Right cardiac atrium (tissue), 5 donors: ENCODE results near the gene CEP72. TPM values are rescaled to one million over a fixed set of nuclear protein-coding genes. Genes with fewer than 3 reads are reported as not detected.
A peak's percentile ranks its signal among the peaks of the same experiment; 100 is the strongest.

Experiments used
- ATAC-seq, 2 donors: fragments of 200-7000 bp; cut with Tn5 transposase; one replicate each; pipeline versions ENCODE4 v1.8.0 to v1.9.1; 2020; ENCODE audit warnings: moderate library complexity in 2 of 2, mild to moderate bottlenecking in 1 of 2
- DNase-seq, 3 donors: peaks; one replicate each; pipeline ENCODE4 v3.0.0-alpha.2; 2020
- H3K27ac ChIP-seq: one replicate; pipeline ENCODE4 v1.5.1; 2013; ENCODE audit warnings: mild to moderate bottlenecking, low read length, control low read depth, moderate library complexity
- H3K27me3 ChIP-seq: one replicate; pipeline ENCODE4 v1.6.1; 2013; ENCODE audit not compliant: control insufficient read depth, insufficient read depth
- H3K4me1 ChIP-seq: one replicate; pipeline ENCODE4 v1.6.1; 2013; ENCODE audit warnings: low read length; ENCODE audit not compliant: control insufficient read depth, insufficient read depth
- H3K4me3 ChIP-seq: one replicate; pipeline ENCODE4 v1.5.1; 2013; ENCODE audit warnings: low read length, control low read depth
- H3K9me3 ChIP-seq: one replicate; pipeline ENCODE4 v1.6.1; 2013; ENCODE audit warnings: low read length; ENCODE audit not compliant: control insufficient read depth
- WGBS: extraction: QIAGEN DNeasy Blood & Tissue Kit; methylation state at CpG from one replicate; pipeline ENCODE4 v1.1.7; 2013; 5-methylcytosine and 5-hydroxymethylcytosine counted together
- intact Hi-C, 4 donors: fragments of 100-400 bp; cut with DNase I; formaldehyde crosslinking; loops; one replicate each; pipeline versions ENCODE4 v1.11.0 to v1.14.0; 2022 to 2023
- polyA plus RNA-seq: library from polyadenylated mRNA; stranded (reverse); fragments of 200-250 nt; gene quantifications from one replicate; pipeline ENCODE4 v1.2.3, GENCODE V29; 2013
- total RNA-seq, 4 donors: library from RNA; stranded (reverse); fragmentation: NEBNext Ultra II Directional; extraction: Animal tissue kit (Norgen Biotek cat#: 25700); gene quantifications; one replicate each; pipeline ENCODE4 v1.2.1, GENCODE V29; 2021
- donor health status: healthy with polysubstance abuse.
- donor health status: DM: no; HTN: yes; CAD: no.
- donor health status: DM: no; HTN: no; CAD: no.
- donor health status: DM: no; HTN: yes; CAD: no; lungs with severe emphysema.
- donor health status: DM: yes; HTN: yes; CAD: no.

The CEP72 gene
- total and polyA plus RNA-seq, 5 donors: 1.1 to 3.4 (median 2.1) TPM

DNA sequence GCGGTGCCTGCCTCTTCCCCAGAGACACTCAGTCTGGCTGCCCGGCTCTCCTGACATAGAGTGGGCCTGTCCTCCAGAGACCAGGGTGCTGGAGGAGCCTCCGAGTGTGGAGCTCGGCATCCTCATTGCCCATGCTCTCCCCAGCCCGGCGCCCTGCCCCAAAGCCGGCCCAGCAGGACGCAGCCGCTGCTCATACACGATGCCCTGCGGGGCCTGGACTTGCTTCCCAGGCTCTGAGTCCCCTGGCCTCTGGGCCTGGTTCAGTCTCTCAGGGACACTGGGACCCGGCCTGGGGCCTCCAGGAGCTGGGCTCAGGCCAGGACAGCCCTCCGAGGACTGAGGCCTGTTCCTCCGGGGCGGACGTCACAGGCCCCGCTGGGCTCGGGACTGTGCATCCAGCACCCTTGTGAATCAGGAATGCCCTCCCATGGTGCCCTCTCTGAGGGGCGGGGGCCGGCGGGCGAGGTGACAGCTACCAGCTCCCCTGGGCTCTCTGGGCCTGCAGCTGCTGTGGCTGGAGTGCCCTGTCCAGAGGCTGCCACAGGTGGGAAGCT lies 57.8 kb downstream of the CEP72 start:
- Histone ChIP-seq H3K27me3 (no peaks in the 10 kb centered on the region), H3K4me1 (peaks cover 6% of the 10 kb centered on the region), H3K27ac (no peak overlapping the region), H3K4me3 (no peak overlapping the region), H3K9me3 (no peaks in the 10 kb centered on the region)
- WGBS: 78% methylated on average over 22 of the region's 22 CpGs
- DNase-seq: peak; percentile 18 to 67 (median 55)
- intact Hi-C loops: loop anchor here (5.0 kb wide), 1 partner anchor 232 kb away; no protein-coding TSS in a partner anchor
- no peak for ATAC-seq

GRCh38 chr5:670396-671270 lies 58.5 kb downstream of the CEP72 start:
- H3K27me3 ChIP-seq: no peaks in the 10 kb centered on the region
- WGBS: 67% methylated on average over 33 of the region's 33 CpGs
- DNase-seq: peak in 2 of 3 donors; percentile 54 to 55
- no peak for ATAC-seq
- H3K4me3 ChIP-seq: no peak overlapping the region
- intact Hi-C loops: loop anchor here (5.0 kb wide), 1 partner anchor 232 kb away; no protein-coding TSS in a partner anchor
- H3K27ac ChIP-seq: no peak overlapping the region
- no peaks in the 10 kb centered on the region for H3K9me3 ChIP-seq
- H3K4me1 ChIP-seq: peaks cover 7% of the 10 kb centered on the region

- Histone ChIP-seq H3K27ac (no peak overlapping the region), H3K9me3 (no peaks in the 10 kb centered on the region), H3K4me3 (no peak overlapping the region), H3K4me1 (peaks cover 7% of the 10 kb centered on the region), H3K27me3 (no peaks in the 10 kb centered on the region)
- peak; percentile 78 to 82 for ATAC-seq
- intact Hi-C loops: loop anchor here (5.0 kb wide), 1 partner anchor 231 kb away; no protein-coding TSS in a partner anchor
- 16% methylated on average over 27 of the region's 27 CpGs for WGBS
- peak; percentile 83 to 93 (median 92) for DNase-seq
These were observed 59.6 kb downstream of the CEP72 start for GRCh38 chr5:671459-672328.

GRCh38 chr5:672329-673160 lies 60.4 kb downstream of the CEP72 start:
- ATAC-seq (peak; percentile 23 to 49), DNase-seq (peak; percentile 92 to 95 (median 95))
- Histone ChIP-seq H3K27me3 (no peaks in the 10 kb centered on the region), H3K27ac (no peak overlapping the region), H3K4me3 (no peak overlapping the region), H3K9me3 (no peaks in the 10 kb centered on the region), H3K4me1 (peaks cover 7% of the 10 kb centered on the region)
- intact Hi-C loops: loop anchor here (5.0 kb wide), 1 partner anchor 230 kb away; no protein-coding TSS in a partner anchor
- WGBS: 5% methylated on average over 27 of the region's 27 CpGs

DNA sequence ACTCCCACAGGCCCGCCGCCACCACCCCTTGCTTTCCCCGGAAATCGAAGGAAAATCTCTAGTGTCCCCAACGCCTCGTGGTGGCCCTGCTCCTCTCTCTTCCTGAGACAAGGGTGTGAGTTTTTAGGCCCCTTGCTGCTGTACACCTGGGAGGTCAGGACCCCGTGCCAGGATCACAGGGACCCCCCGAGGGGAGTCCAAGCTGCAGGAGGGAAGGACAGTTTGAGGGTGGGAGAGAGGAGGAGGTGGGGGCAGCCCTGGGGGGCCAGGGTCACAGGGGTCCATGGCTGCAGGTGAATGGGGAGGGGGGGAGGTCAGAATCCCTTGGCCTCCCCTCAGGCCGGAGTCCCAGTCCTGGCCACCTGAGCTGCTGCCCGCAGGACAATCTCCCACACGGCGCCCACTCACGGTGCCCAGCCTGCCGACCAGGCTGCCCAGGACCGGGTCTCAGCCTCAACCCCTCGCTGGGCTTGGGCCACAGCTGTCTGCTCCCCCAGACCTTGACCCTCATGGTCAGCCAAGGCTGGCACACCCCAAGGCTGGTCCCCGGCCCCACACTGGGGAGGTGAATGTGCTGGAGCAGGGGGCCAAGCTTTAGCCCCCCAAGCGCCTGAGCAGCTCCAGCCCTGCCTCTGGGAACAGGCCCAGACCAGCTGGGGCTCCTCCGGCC lies 61.2 kb downstream of the CEP72 start:
- peaks cover 7% of the 10 kb centered on the region for H3K4me1 ChIP-seq
- H3K27ac ChIP-seq: no peak overlapping the region
- intact Hi-C loops: loop anchor here (5.0 kb wide), 1 partner anchor 229 kb away; no protein-coding TSS in a partner anchor
- ATAC-seq (no peak), DNase-seq (peak; percentile 16 to 67 (median 59))
- no peaks in the 10 kb centered on the region for H3K9me3 ChIP-seq
- 43% methylated on average over 19 of the region's 19 CpGs for WGBS
- no peaks in the 10 kb centered on the region for H3K27me3 ChIP-seq
- H3K4me3 ChIP-seq: no peak overlapping the region

DNA sequence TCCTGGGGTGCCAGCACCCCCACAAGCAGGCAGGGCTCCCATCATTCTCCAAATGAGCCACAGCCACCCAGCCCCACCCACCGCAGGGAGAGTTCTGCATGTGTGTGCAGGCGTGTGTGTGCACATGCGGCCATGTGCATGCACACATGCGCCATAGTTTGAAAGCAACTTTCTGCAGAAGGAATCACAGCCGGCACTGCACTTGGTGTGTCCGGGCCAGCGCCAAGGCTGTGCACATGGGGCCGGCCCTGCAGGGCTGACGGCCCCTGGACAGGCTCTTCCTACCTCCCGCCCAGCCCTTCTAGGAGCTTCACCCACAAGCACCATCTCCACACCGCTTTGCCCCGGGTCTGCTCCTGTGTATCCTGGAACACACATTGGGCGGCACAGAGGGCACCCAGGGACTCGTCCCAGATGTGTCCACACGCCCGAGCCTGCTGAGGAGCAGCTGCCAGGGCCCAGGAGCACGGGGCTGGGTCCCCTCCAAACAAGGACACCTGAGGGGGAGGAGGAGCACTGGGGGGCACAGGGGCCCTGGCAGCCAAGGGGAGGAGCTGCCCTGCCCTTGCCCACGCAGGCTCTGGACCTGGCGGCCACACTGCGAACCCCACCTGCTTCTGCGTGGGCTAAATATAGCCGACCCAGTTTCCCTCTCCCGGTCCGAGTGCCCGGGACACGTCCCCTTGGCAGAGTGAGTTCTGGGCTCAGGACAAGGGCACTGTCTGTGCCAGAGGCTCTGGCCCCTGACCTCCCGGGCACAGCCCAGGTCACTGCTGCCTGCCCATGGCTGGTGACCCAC lies 61.9 kb downstream of the CEP72 start:
- Histone ChIP-seq H3K4me1 (peaks cover 7% of the 10 kb centered on the region), H3K27me3 (no peaks in the 10 kb centered on the region), H3K4me3 (no peak overlapping the region), H3K27ac (peak overlapping the region; percentile 7), H3K9me3 (no peaks in the 10 kb centered on the region)
- ATAC-seq (peak in 1 of 2 donors; percentile 27), DNase-seq (peak; percentile 32 to 72 (median 69))
- intact Hi-C loops: loop anchor here (5.0 kb wide), 1 partner anchor 228 kb away; no protein-coding TSS in a partner anchor
- WGBS: 38% methylated on average over 27 of the region's 27 CpGs

- intact Hi-C loops: loop anchor here (5.0 kb wide), 1 partner anchor 228 kb away; no protein-coding TSS in a partner anchor
- ATAC-seq: no peak
- H3K4me3 ChIP-seq: no peak overlapping the region
These were observed 62.5 kb downstream of the CEP72 start for GRCh38 chr5:674630-675011.

GRCh38 chr5:675111-675870 lies 63.2 kb downstream of the CEP72 start:
- 90% methylated on average over 20 of the region's 20 CpGs for WGBS
- H3K27me3 ChIP-seq: no peaks in the 10 kb centered on the region
- H3K9me3 ChIP-seq: no peaks in the 10 kb centered on the region
- ATAC-seq: no peak
- H3K4me1 ChIP-seq: peaks cover 7% of the 10 kb centered on the region
- DNase-seq: peak; percentile 9 to 62 (median 42)
- no peak overlapping the region for H3K4me3 ChIP-seq
- H3K27ac ChIP-seq: no peak overlapping the region
- intact Hi-C loops: no loop called here

More at GRCh38 chr5:674630-675011, 62.5 kb downstream of the CEP72 start:
- no peaks in the 10 kb centered on the region for H3K9me3 ChIP-seq
- 43% methylated on average over 7 of the region's 7 CpGs for WGBS
- H3K4me1 ChIP-seq: peaks cover 7% of the 10 kb centered on the region
- no peaks in the 10 kb centered on the region for H3K27me3 ChIP-seq
- H3K27ac ChIP-seq: no peak overlapping the region
- peak; percentile 30 to 71 (median 71) for DNase-seq
